OCI-LY7 (cell line): ENCODE results near the gene IDI2.

ENCODE experiments used
- EZH2phosphoT487 ChIP-seq: fragments of 200-600 bp; sonication (generic); IDR thresholded peaks from 2 replicates; pipeline ENCODE4 v1.6.1; 2018; ENCODE audit warnings: low read depth, borderline replicate concordance, mild to moderate bottlenecking, mixed run types, antibody characterized with exemption, low read length, moderate library complexity, mixed read lengths
- TF ChIP-seq, protein P1 (sequence below): fragments of 200-600 bp; sonication (generic); conservative IDR thresholded peaks from 2 replicates; pipeline ENCODE4 v1.5.1; 2014; ENCODE audit warnings: mild to moderate bottlenecking, antibody characterized with exemption, low read length, moderate library complexity, mixed read lengths

DNA sequence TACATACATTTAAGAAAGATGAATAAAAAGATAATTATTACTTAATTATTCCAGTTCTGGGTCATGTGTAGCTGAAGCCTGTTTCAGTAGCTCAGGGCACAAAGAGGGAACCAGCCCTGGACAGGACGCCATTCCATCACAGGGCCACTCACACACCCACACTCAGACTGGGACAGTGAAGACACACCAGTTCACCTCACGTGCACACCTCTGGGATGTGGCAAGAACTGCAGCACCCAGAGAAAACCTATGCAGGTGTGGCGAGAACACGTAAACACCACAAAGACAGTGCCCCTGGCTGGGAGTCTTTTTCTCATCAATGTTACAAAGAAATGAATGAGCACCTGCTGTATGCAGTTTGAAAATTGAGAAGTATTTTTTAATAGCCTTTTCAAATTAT is 24.9 kb upstream of the IDI2 start:
- TF ChIP-seq, protein P1, sequence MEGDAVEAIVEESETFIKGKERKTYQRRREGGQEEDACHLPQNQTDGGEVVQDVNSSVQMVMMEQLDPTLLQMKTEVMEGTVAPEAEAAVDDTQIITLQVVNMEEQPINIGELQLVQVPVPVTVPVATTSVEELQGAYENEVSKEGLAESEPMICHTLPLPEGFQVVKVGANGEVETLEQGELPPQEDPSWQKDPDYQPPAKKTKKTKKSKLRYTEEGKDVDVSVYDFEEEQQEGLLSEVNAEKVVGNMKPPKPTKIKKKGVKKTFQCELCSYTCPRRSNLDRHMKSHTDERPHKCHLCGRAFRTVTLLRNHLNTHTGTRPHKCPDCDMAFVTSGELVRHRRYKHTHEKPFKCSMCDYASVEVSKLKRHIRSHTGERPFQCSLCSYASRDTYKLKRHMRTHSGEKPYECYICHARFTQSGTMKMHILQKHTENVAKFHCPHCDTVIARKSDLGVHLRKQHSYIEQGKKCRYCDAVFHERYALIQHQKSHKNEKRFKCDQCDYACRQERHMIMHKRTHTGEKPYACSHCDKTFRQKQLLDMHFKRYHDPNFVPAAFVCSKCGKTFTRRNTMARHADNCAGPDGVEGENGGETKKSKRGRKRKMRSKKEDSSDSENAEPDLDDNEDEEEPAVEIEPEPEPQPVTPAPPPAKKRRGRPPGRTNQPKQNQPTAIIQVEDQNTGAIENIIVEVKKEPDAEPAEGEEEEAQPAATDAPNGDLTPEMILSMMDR, result peak; percentile 43
- TF ChIP-seq EZH2phosphoT487, result no peak
